NCI-H2029 treated with DMSO at 0.1 percent for 48 hours (cell line): ENCODE measurements around the gene PYGB.
"Not testable (repeated sequence)": the region's sequence is repeated elsewhere in the genome, so short reads cannot be mapped to it uniquely, and the experiment has no call there.

ENCODE experiments used
- DNase-seq: peaks from one replicate; lab custom pipeline; 2025; lab: John Stamatoyannopoulos, UW

PYGB gene

DNA sequence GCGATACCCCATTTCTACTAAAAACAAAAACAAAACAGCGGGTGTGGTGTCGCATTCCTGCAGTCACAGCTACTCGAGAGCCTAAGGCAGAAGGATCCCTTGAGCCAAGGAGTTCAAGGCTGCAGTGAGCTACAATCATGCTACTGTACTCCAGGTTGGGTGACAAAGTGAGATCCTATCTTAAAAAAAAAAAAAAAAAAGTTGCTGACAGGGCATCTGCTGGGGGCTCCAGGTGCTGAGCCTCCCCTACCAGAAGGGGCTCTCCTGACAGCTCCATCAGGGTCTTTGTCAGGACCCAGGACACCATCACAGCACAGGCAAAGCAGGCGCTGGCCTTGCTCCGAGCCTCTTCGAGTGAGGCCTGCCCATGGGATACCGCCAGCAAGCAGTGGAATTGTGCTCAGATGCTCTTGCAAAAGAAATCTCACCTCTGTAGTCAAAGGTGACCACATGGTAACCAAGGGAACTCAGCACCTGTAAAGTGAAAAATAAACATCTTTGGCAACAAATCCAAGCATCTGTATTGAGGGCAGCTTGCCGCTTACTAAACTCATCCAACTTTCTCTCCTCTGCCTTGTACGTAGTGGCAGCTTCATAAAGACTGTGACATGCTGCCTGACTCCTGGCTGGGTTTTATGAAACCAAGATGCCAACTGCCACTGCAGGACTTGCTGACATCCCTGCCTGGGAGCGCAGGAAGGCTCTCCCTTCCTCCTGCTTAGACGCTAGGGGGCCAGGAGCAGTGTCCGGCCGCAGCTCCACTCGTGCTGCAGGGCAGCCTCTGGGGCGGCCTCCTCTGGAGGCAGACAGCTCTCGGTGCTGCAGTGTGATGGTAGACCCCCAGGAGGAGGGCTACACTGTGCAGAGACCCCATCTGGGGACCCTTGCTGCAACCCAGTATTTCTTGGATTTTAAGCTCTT, 66.9 kb downstream of the PYGB start:
- DNase-seq, result no peak

DNA sequence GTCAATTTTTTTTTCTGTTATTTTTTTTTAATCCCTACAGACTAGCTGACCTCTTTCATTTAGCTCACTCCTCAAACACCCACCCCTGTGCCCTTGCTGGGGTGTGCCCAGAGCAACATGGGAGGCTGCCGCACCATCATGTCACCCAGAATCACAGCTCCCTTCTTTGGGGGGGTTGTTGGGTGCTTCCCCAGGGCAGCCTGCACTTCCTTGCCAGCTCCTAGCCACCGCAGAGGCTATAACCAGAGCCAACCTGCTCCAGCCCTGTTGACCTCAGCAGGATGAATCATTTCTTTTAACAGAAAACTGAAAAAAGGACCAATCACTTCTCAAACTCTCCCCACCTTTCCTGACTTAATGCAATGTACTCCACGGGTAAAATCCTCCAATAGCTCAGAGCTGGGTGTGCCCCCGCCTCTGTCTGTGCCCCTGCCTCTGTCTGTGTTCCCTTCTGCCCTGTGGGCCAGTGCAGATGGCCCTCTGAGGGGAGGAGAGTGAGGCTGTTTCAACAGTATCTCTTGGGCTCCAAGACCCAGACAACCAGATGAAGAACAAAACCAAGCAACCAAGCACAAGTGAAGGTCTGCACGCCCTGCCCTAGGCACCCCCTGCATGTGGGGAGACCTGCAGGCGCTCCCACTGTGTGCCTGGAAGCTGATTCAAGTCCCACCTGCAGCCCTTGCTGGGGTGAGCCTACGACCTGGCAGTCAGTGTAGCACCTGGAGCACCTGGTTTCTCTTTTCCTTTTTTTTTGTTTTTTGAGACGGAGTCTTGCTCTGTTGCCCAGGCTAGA, 67.7 kb downstream of the PYGB start:
- DNase-seq, result no peak

DNA sequence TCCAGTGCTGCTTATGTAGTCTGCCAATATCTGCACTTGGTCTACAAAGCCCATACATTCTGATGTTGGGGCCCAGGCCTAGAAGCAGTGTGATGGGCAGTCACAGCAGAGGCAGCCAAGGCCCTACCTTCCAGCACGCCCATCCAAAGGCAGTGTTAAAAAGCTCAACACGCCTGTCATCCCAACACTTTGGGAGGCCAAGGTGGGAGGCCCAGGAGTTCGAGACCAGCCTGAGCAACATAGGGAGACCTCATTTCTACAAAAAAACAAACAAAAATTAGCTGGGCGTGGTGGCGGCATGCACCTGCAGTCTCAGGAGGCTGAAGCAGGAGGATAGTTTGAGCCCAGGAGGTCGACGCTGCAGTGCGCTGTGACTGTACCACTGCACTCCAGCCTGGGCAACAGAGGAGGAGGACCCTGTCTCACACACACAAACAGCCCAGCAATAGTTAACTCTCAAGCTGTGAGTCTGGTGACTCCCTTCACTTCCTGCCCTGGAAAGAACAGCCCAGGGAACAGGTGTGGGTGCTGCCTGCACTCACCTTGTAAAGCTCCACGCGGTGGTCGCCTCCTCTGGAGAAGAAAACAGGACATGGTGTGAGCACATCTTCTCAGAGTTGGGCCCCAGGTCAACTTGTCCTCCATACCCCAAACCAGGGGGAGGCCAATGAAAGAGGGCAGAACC, 68.8 kb downstream of the PYGB start:
- DNase-seq, result no peak

DNA sequence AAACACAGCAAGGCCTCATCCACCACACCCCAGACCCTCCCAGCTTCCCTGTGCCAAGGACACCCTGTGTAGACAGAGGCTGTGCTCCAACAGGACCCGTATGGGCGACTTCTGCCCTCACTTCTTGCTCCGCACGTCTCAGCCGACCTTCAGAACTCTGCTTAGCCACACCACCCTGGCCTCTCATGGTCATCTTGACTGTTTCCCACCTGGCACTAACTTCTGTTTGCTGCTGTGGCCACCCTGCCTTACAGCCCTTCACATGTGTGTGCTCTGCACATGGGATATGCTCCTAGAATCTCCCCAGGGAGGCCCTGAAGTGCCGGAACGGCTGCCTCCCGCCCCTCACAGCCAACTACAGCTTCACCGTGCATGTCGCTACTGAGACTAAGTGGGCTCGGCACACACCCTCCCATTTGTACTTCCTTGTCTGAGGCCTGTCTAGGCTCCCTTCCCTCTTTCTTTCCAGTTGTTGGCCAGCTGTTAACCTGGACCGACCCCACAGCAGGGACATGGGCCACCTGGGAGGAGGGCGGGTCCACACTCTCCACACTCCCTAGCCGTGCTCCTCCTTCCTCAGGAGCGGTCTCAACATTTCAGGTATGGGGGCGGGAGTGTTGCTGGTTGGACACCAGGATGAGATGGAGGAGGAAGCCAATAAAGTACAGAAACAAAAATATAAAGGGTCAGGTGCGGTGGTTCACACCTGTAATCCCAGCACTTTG, 69.6 kb downstream of the PYGB start:
- DNase-seq, result no peak

DNA sequence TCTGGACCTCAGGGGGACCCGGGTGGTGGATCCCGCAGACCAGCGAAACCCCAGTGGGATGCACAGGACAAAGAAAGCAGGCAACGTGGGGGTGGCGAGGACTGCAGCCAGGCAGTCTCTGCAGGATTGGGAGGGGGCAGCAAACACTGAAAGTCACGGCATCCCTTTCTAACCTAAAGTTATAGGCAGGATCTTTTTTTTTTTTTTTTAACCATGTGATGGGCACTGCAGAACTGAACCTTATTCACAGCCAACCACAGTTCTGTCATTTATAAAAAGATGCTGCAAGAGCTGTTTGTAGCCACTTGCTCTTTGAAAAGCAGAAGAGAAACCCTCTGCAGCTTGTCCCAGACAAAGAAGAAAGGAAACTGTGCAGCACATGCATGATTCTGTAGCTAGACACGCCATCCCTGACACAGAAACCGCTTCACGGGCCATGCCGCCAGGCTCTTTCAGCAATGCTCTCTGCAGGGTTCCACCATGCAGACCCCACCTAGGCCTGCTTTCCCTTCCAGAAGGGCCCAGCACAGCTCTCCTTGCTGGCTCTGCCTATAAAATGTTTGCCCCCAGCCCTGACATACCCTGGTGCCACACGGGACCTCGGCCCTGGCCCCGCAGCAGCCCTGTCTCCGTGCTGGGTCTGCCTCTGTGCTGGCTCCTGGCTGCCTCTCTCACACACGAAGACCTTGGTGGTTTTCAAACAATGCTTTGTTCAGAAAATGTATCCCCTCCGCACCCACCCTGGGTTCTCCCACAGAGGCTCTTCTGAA, 70.8 kb downstream of the PYGB start:
- DNase-seq, result no peak

DNA sequence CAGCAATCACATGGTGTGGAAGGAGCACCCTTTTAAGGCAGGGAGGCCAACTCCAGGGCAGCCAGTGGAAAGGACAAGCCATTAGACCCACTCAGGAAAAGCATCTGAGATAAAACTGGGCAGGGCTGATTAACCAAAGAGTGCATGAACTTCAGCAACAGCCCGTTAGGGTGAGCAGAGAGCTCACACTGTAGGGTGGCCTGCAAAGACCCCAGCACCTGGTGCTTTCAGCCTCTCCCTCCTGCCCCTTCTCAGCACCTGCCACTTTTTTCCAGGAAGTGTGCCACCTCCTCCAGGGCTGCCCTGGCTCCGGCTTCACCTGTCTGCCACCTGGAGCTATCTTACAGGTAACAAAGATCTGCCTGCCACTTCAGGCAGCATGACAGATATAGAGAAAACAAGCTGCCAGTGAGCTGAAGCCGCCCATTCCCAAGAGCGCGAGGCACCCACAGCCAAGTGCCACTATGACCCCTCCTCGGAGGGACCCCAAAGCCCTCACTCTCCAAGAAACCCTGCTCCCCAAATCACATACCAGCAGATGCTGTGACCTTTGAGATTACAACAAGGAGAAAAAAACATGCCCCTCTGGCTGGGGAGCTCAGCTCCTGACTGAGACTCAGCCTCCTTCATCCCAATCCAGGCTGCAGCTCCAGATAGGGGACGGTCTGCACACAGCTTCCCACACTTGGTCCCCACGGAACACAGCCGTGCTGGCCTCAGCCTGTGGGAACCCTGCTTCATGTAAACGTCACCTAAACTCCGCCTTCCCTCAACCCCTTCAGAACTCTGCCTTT, 71.6 kb downstream of the PYGB start:
- peak; percentile 67 for DNase-seq

DNA sequence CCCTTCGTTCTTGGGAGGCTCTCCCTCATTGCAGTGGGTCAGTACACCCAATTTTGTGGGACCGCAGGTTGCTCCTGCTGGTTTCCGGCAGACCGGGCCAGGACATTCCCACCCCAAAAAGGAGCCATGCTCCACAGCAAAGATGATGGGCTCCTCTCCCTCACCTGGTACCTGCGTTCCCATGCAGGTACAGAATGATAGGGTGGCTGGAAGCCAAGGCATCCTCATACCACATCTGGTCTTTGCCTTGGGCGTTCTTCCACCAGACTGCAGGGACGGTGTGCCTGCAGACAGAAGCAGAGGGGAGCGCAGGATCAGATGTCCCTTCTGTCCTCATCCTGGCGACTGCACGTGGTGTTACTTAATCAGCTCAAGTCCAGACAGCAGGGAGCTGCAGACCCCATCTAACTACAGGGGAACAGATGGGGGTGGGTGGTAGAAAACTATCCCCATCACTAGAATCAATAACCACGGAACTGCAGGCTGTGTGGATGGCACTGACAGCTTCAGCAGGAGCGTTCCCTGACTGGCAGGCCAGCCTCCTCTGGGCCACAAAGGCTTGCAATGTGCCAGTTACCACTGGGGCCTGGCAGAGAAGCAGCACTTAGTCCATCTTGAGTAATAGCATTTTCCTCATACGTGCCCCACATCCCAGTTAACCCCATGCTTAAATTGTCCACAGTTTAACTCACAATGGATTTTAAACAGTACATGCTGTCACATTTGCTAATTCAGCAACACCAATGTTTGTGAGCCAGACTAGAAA, 72.3 kb downstream of the PYGB start:
- DNase-seq, result peak; percentile 32

DNA sequence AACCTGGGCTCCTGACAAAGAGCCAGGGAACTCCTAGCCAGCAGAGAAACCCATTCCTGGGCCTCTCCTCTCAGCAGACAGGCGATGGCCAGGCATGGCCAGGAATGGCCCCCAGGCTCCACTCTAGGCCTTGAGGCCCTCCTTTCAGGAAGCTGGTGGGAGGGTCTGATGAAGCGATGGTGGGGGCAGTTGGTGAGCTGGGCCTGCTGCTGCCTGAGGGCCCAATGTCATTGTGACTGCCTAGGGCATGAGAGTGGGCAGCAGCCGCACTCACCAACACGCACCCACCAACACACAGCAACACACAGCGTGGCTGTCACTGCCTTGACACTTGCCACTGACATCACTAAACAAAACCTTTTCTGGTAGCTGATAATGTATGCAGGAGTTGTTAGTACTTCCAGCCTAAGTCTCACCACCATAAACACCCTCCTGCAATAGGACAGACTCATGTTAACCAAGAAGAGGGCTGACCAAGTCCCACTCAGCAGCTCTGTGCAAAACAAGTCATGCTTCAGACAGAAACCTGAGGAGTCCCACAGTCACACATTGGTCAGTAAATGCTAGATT, 73.5 kb downstream of the PYGB start:
- no peak for DNase-seq

DNA sequence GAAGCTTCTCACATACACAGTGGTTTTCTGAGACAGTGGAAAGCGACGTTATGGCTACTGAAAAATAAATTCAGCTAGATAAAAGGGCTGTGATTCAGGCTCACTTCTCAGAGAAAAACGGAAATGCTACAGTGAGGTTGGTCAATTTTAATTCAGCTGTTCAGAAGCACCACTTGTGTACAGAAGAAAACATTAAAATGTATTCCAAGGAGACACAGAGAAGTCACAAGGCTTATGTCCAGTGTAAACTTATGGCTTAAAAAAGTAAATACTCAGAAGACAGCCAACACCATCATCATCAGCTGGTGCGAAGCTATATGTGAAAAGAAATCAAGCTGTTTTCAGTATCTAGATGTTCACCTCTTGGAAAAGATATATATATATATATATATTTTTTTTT, 74.1 kb downstream of the PYGB start:
- no peak for DNase-seq

DNA sequence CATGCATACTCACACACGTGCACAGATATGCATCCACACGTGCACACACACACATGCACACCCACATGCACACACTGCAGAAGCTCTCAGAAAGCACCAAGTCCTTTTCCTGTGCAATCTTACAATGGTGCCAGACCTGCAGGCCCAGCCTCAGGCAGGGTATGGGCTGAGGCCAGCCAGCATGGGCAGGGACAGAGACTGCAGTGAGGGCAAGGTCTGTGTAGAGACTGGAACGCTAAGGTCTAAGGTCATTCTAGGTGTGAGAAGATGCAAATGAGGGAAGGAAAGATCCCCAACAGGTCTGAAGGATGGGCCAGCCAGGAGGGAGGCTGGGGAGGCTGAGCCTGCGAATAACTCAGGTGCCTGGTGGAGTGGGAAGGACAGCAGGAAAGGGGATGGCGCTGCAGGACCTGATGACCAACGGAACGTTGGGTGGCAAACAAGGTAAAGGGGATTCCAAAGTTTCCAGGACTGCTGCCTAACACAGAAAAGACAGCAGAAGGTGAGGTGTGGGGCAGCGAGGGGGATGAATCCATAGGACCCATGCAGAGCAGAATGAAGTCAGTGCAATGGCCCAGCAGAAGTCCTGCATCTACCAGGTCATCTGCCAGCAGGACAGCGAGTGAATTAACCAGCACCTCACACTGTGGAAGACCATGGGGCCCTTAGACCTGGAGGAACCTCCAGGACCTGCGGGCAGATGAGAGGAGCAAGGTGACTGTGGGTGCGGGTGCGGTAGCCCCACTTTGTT, 75.8 kb downstream of the PYGB start:
- DNase-seq, result no peak

DNA sequence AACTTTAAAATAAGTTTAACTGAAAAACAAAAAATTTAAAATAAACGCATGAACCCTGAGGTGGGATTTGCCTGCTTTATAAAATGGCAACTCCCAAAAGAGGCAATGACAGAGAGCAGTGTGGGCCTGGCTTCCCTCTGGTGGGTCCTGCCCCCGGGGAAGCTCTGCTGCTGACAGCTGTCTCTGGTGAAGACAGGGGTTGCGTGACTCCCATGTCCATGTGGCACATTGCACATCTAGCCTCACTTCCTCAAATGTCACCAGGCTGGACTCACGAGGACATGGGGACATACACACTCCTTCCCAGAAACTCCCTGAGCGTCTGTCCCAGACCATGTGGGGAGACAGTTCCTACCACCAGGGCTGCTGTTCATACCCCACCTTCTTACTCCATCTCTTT, 76.5 kb downstream of the PYGB start:
- DNase-seq, result no peak

DNA sequence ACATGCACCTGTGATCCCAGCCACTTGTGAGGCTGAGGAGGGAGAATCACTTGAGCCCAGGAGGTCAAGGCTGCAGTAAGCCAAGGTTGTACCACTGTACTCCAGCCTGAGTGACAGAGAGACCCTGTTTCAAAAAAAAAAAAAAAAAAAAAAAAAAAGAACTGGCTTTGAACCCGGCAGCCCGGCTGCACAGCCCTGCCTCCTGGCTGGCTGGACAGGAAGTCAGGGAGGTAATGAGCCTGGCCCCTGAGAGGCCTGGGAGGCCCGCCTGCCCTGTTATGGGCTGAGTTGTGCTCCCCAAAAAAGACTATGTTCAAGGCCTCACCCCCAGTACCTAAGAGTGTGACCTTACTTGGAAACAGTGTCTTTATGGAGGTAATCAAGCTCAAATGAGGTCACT, 77.2 kb downstream of the PYGB start:
- no peak for DNase-seq

DNA sequence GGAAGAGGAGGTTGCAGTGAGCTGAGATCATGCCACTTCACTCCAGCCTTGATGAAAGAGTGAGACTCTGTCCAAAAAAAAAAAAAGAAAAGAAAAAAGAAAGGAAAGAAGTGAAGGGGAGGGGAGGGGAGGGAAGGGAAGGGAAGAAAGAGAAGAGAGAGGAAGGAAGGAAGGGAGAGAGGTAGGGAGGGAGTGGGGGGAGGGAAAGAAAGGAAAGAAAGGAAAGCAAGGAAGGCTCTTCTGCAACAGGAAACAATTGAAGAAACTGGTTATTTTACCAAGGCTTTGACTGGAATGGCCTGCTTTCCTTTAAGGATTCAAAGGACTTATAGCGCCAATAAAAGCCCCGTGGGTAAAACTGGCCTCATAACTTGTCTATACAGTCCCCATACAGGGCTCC, 78.1 kb downstream of the PYGB start:
- no peak for DNase-seq

DNA sequence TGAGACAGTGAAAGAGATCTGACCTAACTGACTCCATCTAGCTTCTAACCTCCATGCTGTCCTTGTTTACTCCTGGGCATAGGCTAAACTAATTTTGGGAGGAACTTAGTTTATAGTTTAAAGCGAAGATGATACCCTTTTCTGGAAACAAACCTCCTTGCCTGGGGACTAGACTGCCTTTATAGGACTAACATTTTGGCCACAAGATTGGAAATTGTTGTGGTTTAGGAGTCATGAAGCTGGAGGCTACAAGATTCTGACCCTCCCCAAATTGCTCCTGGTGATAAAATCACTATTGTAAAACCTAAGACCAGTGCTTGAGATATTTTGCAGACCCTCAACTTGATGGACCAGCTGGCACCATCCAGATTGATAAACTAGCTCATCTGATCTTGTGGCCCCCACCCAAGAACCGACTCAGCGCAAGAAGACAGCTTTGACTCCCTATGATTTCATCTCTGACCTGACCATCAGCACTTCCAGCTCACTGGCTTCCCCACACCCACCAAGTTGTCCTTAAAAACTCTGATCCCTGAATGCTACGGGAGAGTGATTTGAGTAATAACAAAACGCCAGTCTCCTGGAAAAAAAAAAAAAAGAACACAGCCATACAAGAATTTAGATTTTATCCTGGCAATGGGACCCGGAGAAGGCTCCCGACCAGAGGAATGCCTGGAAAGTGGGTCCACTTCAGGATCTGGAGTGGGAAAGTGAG, 79.8 kb downstream of the PYGB start:
- no peak for DNase-seq

DNA sequence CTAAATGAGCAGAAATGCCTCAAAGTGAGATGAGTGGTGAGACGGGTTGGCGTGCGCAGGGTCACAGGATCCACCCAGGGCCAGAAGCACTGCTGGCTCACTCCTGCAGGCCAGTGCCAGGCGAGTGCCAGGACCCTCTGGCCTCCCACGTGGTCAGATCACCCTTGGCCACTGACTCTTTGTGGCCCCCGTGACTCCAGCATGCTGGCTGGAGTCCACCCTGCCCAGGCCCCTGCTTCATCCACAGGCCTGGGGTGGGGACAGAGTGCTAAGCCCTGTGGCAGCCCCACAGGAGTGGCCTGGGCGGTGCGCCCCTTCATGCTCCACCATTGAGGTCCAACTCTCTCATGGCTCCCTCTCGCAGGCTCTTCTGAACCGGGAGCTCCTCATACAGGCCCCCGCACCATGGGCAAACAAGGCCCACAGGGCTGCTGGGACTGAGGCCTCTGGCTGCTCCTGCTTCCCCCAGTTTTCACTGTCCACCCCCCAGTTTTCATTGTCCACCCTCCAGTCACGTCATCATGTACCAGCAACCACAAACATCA, 81.1 kb downstream of the PYGB start:
- DNase-seq, result no peak

DNA sequence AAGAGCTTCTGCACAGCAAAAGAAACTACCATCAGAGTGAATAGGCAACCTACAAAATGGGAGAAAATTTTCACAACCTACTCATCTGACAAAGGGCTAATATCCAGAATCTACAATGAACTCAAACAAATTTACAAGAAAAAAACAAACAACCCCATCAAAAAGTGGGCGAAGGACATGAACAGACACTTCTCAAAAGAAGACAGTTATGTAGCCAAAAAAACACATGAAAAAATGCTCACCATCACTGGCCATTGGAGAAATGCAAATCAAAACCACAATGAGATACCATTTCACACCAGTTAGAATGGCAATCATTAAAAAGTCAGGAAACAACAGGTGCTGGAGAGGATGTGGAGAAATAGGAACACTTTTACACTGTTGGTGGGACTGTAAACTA, 87.1 kb downstream of the PYGB start:
- DNase-seq, result not testable (repeated sequence)

DNA sequence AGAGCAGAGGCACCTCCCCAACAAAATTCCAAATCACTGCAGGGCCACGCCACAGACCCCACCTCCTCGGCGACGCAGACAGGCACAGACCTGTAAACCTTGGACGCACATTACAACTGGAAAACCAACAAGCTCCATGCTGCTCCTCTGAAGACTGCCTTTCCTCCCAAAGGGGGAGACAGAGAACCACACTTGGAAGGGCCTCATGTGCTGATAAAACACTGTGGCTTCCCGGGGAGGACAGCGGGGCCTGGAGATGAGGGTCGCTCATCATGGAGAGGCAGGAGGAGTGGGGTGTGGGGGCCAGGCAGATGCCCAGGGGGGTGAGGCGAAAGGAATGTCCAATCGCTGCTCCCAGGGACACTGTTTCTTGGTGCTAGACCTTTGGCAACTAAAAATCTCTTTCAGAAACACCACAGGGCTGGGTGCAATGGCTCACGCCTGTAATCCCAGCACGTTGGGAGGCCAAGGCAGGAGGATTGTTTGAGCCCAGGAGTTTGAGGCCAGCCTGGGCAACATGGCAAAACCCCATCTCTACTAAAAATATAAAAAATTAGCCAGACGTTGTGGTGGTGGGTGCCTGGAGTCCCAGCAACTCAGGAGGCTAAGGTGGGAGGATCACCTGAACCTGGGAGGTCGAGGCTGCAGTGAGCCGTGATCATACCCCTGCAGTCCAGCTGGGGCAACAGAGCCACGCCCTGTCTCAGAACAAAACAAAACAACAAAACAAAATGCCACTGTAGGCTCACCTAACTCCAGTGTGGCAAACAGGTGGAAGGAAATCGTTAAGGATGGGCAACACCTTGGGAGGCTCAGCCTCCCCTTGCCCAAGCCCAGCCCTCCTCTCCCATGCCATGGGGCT, 88.9 kb downstream of the PYGB start:
- DNase-seq, result no peak
